HepG2 (cell line): ENCODE results near the gene POU5F1. TPM values are rescaled to one million over a fixed set of nuclear protein-coding genes. Genes with fewer than 3 reads are reported as not detected.

Source experiments
- FOXA3 ChIP-seq: IDR thresholded peaks from 2 replicates; pipeline ENCODE4 v1.6.1; 2016; ENCODE audit warnings: missing genetic modification reagents, missing compliant biosample characterization
- KAT2B ChIP-seq: fragments of 150-350 bp; IDR thresholded peaks from 2 replicates; pipeline ENCODE4 v1.6.1; 2014; ENCODE audit warnings: low read depth, low read length, borderline replicate concordance
- KAT8 ChIP-seq: IDR thresholded peaks from 2 replicates; pipeline ENCODE4 v1.6.1; 2016; ENCODE audit warnings: missing genetic modification reagents, missing compliant biosample characterization
- KMT2B ChIP-seq: IDR thresholded peaks from 2 replicates; pipeline ENCODE4 v1.6.1; 2016; ENCODE audit warnings: missing genetic modification reagents, missing compliant biosample characterization
- MLLT10 ChIP-seq: sonication (generic); formaldehyde crosslinking; IDR thresholded peaks from 2 replicates; pipeline ENCODE4 v1.4.0; 2020; ENCODE audit warnings: missing genetic modification reagents
- NKX3-1 ChIP-seq: sonication (generic); formaldehyde crosslinking; IDR thresholded peaks from 2 replicates; pipeline ENCODE4 v1.5.0; 2020; ENCODE audit warnings: missing genetic modification reagents
- SSRP1 ChIP-seq: IDR thresholded peaks from 2 replicates; pipeline ENCODE4 v1.6.1; 2016; ENCODE audit warnings: control low read depth
- TRIM24 ChIP-seq: sonication (generic); formaldehyde crosslinking; IDR thresholded peaks from 2 replicates; pipeline ENCODE4 v1.8.0; 2022; ENCODE audit warnings: mild to moderate bottlenecking, missing genetic modification reagents
- ZBTB39 ChIP-seq: sonication (generic); formaldehyde crosslinking; IDR thresholded peaks from 2 replicates; pipeline ENCODE4 v1.5.0; 2020; ENCODE audit warnings: missing genetic modification reagents
- ZNF205 ChIP-seq: IDR thresholded peaks from 2 replicates; pipeline ENCODE4 v1.6.1; 2018; ENCODE audit warnings: missing biosample characterization, missing genetic modification reagents
- ZNF354B ChIP-seq: sonication (generic); formaldehyde crosslinking; IDR thresholded peaks from 2 replicates; pipeline ENCODE4 v1.8.0; 2022; ENCODE audit warnings: mild to moderate bottlenecking, missing genetic modification reagents
- ZNF414 ChIP-seq: sonication (generic); formaldehyde crosslinking; IDR thresholded peaks from 2 replicates; pipeline ENCODE4 v1.5.0; 2020; ENCODE audit warnings: missing genetic modification reagents
- ZNF446 ChIP-seq: sonication (generic); formaldehyde crosslinking; IDR thresholded peaks from 2 replicates; pipeline ENCODE4 v1.5.0; 2020; ENCODE audit warnings: mild to moderate bottlenecking, missing genetic modification reagents
- ZNF614 ChIP-seq: IDR thresholded peaks from 2 replicates; pipeline ENCODE4 v1.6.1; 2018; ENCODE audit warnings: missing biosample characterization, missing genetic modification reagents, inconsistent platforms, borderline replicate concordance
- ZNF749 ChIP-seq: sonication (generic); formaldehyde crosslinking; IDR thresholded peaks from 2 replicates; pipeline ENCODE4 v1.8.0; 2022; ENCODE audit warnings: mild to moderate bottlenecking, missing genetic modification reagents, moderate library complexity, borderline replicate concordance
- polyA plus RNA-seq, 8 experiments: library from polyadenylated mRNA; depleted of rRNA in 3 of 8; stranded (reverse) in 7 of 8; unstranded in 1 of 8; fragments of >200 nt; fragmentation: Illumina TruSeq in 4 of 8; extraction: Trizol in 4 of 8; gene quantifications; 2 replicates each; pipeline versions ENCODE4 v1.2.1 to v1.2.3, GENCODE V29; 2011 to 2016; ENCODE audit warnings: low read depth in 4 of 8, missing spikeins in 1 of 8, mixed read lengths in 1 of 8; ENCODE audit not compliant: insufficient read depth in 1 of 8
- total RNA-seq, 5 experiments: library from RNA; depleted of rRNA; stranded (reverse); fragments of >200 nt; fragmentation: Illumina TruSeq; extraction: Trizol; gene quantifications; 2 replicates each; pipeline ENCODE4 v1.2.3, GENCODE V29; 2016; ENCODE audit warnings: low read depth in 1 of 5
- TF ChIP-seq, protein P1 (sequence below), 2 experiments: sonication (generic) in 1 of 2; formaldehyde crosslinking in 1 of 2; IDR thresholded peaks; 2 replicates each; pipeline versions ENCODE4 v1.4.0 to v1.6.1; 2016 to 2020; ENCODE audit warnings: borderline replicate concordance in 1 of 2, low read depth in 1 of 2, mild to moderate bottlenecking in 1 of 2, missing genetic modification reagents in 1 of 2
- TF ChIP-seq, protein P2 (sequence below): sonication (generic); formaldehyde crosslinking; IDR thresholded peaks from 2 replicates; pipeline ENCODE4 v1.8.1; 2023; ENCODE audit warnings: mild to moderate bottlenecking, inconsistent platforms, moderate library complexity, missing genetic modification reagents, borderline replicate concordance
- TF ChIP-seq, protein P3 (sequence below): sonication (generic); formaldehyde crosslinking; IDR thresholded peaks from 2 replicates; pipeline ENCODE4 v1.4.0; 2020; ENCODE audit warnings: missing genetic modification reagents

POU5F1 gene
- total and polyA plus RNA-seq, 2 of the 13 experiments (the other 11 are each of a cell fraction or from before 2014, with no cell fraction given), result 2.5 to 7.2 TPM

GRCh38 chr6:31158863-31159855, 11.3 kb downstream of the POU5F1 start (continued):
- TF ChIP-seq, protein P1, sequence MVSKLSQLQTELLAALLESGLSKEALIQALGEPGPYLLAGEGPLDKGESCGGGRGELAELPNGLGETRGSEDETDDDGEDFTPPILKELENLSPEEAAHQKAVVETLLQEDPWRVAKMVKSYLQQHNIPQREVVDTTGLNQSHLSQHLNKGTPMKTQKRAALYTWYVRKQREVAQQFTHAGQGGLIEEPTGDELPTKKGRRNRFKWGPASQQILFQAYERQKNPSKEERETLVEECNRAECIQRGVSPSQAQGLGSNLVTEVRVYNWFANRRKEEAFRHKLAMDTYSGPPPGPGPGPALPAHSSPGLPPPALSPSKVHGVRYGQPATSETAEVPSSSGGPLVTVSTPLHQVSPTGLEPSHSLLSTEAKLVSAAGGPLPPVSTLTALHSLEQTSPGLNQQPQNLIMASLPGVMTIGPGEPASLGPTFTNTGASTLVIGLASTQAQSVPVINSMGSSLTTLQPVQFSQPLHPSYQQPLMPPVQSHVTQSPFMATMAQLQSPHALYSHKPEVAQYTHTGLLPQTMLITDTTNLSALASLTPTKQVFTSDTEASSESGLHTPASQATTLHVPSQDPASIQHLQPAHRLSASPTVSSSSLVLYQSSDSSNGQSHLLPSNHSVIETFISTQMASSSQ (IDR thresholded peaks at IDR 0.05; ENCODE audit: low read depth), result no peak
- TF ChIP-seq, protein P1 (CRISPR knock-in tag; IDR thresholded peaks at IDR 0.05; ENCODE audit: borderline replicate concordance), result no peak
- no peak for TF ChIP-seq ZNF749
- no peak for TF ChIP-seq NKX3-1
- no peak for TF ChIP-seq ZNF354B (CRISPR knock-in tag)
- no peak for TF ChIP-seq FOXA3
- no peak for TF ChIP-seq ZNF205
- TF ChIP-seq TRIM24 (CRISPR knock-in tag), result no peak
- TF ChIP-seq ZNF614 (CRISPR knock-in tag), result no peak
- no peak for TF ChIP-seq MLLT10
- TF ChIP-seq SSRP1 (CRISPR knock-in tag), result no peak
- 0 out of 2 replicates have a peak, but pooled peaks have one; percentile 36 for TF ChIP-seq KMT2B
- no peak for TF ChIP-seq KAT2B
- no peak for TF ChIP-seq ZNF446 (CRISPR knock-in tag)
- TF ChIP-seq, protein P2, sequence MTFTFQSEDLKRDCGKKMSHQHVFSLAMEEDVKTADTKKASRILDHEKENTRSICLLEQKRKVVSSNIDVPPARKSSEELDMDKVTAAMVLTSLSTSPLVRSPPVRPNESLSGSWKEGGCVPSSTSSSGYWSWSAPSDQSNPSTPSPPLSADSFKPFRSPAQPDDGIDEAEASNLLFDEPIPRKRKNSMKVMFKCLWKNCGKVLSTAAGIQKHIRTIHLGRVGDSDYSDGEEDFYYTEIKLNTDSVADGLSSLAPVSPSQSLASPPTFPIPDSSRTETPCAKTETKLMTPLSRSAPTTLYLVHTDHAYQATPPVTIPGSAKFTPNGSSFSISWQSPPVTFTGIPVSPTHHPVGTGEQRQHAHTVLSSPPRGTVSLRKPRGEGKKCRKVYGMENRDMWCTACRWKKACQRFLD (CRISPR knock-in tag), result no peak
- TF ChIP-seq ZBTB39, result no peak
- no peak for TF ChIP-seq ZNF414 (CRISPR knock-in tag)
- no peak for TF ChIP-seq KAT8
- TF ChIP-seq, protein P3, sequence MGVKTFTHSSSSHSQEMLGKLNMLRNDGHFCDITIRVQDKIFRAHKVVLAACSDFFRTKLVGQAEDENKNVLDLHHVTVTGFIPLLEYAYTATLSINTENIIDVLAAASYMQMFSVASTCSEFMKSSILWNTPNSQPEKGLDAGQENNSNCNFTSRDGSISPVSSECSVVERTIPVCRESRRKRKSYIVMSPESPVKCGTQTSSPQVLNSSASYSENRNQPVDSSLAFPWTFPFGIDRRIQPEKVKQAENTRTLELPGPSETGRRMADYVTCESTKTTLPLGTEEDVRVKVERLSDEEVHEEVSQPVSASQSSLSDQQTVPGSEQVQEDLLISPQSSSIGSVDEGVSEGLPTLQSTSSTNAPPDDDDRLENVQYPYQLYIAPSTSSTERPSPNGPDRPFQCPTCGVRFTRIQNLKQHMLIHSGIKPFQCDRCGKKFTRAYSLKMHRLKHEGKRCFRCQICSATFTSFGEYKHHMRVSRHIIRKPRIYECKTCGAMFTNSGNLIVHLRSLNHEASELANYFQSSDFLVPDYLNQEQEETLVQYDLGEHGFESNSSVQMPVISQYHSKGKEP (CRISPR knock-in tag), result no peak
